OCI-LY1 (cell line): ENCODE data around the gene ZNF692.
"Not testable (repeated sequence)": the region's sequence is repeated elsewhere in the genome, so short reads cannot be mapped to it uniquely, and the experiment has no call there.

Experiments
- CTCF ChIP-seq: fragments of 200-600 bp; sonication (generic), shearing (Covaris generic); IDR thresholded peaks from 2 replicates; pipeline ENCODE4 v1.5.1; 2017; ENCODE audit warnings: mild to moderate bottlenecking, antibody characterized with exemption, low read length, moderate library complexity, mixed read lengths
- EZH2 ChIP-seq: fragments of 200-600 bp; sonication (generic), shearing (Covaris generic); IDR thresholded peaks from 2 replicates; pipeline ENCODE4 v1.8.0; 2017; ENCODE audit warnings: borderline replicate concordance, mixed run types, mild to moderate bottlenecking, antibody characterized with exemption, low read length, moderate library complexity, mixed read lengths

- not testable (repeated sequence) for TF ChIP-seq EZH2, CTCF
Observed at GRCh38 chr1:248803501-248803900, 55.4 kb downstream of the ZNF692 start.
